Measurements from ENCODE around the gene CEL. TPM values are rescaled to one million over a fixed set of nuclear protein-coding genes. Genes with fewer than 3 reads are reported as not detected.

Gene CEL
- total RNA-seq, 1 experiment from 2014 or later: 3.6 TPM

DNA sequence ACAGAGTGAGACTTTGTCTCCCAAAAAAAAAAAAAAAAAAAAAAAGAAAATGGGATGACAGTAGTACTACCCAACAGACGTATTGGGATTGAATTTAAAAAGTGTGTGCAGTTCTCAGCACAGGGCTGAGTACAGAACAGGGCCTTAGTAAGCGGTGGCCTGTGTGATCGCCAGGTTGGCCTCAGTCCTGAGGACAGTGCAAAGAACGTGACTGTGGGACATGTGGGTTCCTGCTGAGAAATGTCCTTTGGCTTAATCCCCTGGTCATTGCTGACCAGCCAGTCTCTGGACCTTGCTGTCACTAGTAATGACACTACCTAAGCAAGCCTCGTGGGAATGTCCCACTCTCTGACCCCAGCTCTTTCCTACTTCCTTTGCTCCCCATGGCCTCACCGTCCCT is 17.7 kb upstream of the CEL start:
- Histone ChIP-seq H2AK5ac (ENCODE audit: insufficient read length, low read length) (no peak overlapping the region), H3K4ac (ENCODE audit: low read depth, low read length) (no peak overlapping the region), H3K9ac (ENCODE audit: extremely low read depth, insufficient read length, low read length) (no peak overlapping the region), H4K91ac (ENCODE audit: insufficient read length, low read depth, low read length) (no peak overlapping the region), H3K23ac (ENCODE audit: insufficient read length, low read depth, low read length) (no peak overlapping the region), H2BK12ac (ENCODE audit: insufficient read length, low read depth, low read length) (no peak overlapping the region), H2AFZ (ENCODE audit: low read length) (no peak overlapping the region), H3K79me2 (ENCODE audit: insufficient read depth, low read length) (no peaks in the 10 kb centered on the region), H4K20me1 (ENCODE audit: control insufficient read depth, insufficient read depth, insufficient read length) (no peaks in the 10 kb centered on the region), H2BK5ac (ENCODE audit: insufficient read length, low read length) (no peak overlapping the region), H3K79me1 (ENCODE audit: insufficient read depth, low read depth, low read length, poor library complexity, severe bottlenecking) (peaks cover 4% of the 10 kb centered on the region), H3K18ac (ENCODE audit: insufficient read length, low read depth, low read length) (no peak overlapping the region), H4K5ac (ENCODE audit: insufficient read length, low read depth, low read length) (no peak overlapping the region), H3K4me1 (ENCODE audit: insufficient read depth, low read length) (no peaks in the 10 kb centered on the region), H2BK120ac (ENCODE audit: low read depth, low read length, poor library complexity, severe bottlenecking) (no peak overlapping the region), H4K8ac (replicated peaks; ENCODE audit: insufficient read length, low read depth, low read length) (no peak overlapping the region), H3K4me2 (ENCODE audit: insufficient read depth, insufficient read length, low read length) (no peak overlapping the region), H3K56ac (ENCODE audit: insufficient read length, low read depth, low read length) (no peak overlapping the region), H3K23me2 (ENCODE audit: insufficient read length, low read depth, low read length, poor library complexity, severe bottlenecking) (no peaks in the 10 kb centered on the region), H2BK15ac (ENCODE audit: low read depth, low read length) (no peak overlapping the region), H3K14ac (ENCODE audit: insufficient read depth, low read length) (no peak overlapping the region), H3T11ph (ENCODE audit: low read length) (no peak overlapping the region), H3K9me3 (ENCODE audit: control insufficient read depth, low read depth, low read length) (no peaks in the 10 kb centered on the region), H3K27me3 (ENCODE audit: insufficient read depth, low read length) (no peaks in the 10 kb centered on the region), H3K27ac (ENCODE audit: insufficient read length, low read depth, low read length) (no peak overlapping the region), H2BK20ac (ENCODE audit: low read depth, low read length, poor library complexity, severe bottlenecking) (no peak overlapping the region)
- H3K36me3 Mint-ChIP-seq (ENCODE audit: insufficient read depth in 1 of 3, low read depth in 3 of 3): peaks cover 40 to 72% (median 61%) of the 10 kb centered on the region in 3 experiments
- no peaks in the 10 kb centered on the region for H3K27me3 Mint-ChIP-seq (ENCODE audit: low read depth)
- no peak for DNase-seq
- TF ChIP-seq CTCF (conservative IDR thresholded peaks at IDR 0.05): no peak
- H3K9me3 Mint-ChIP-seq: peaks cover 3% of the 10 kb centered on the region in 2 experiments; a peak in 3 of 5 replicates
- no peak overlapping the region for H3K27ac Mint-ChIP-seq
- H3K4me3 Mint-ChIP-seq: no peak overlapping the region
- H3K4me1 Mint-ChIP-seq: no peaks in the 10 kb centered on the region
- WGBS (ENCODE audit: extremely low coverage, insufficient read length, low lambda C conversion rate): no CpG with 5 or more reads among the region's 6 CpGs
